CD4-positive, CD25-positive, alpha-beta regulatory T cell (primary cell): Measurements from ENCODE around the gene NEUROD4. TPM values are rescaled to one million over a fixed set of nuclear protein-coding genes. Genes with fewer than 3 reads are reported as not detected.
A peak's percentile ranks its signal among the peaks of the same experiment; 100 is the strongest.

Source experiments
- ATAC-seq, 2 donors: fragments of 150-1000 bp; cut with Tn5 transposase; one replicate each; pipeline ENCODE4 v1.10.0; 2021; ENCODE audit warnings: low read depth in 2 of 2, moderate number of reproducible peaks in 2 of 2, moderate library complexity in 1 of 2
- DNase-seq, 3 donors: peaks; one replicate each; pipeline versions ENCODE4 v3.0.0 to v3.0.0-alpha.2; 2012 to 2022; ENCODE audit warnings: mixed read lengths in 1 of 3
- H3K27ac ChIP-seq: one replicate; pipeline ENCODE4 v1.7.0; 2013; ENCODE audit warnings: mild to moderate bottlenecking, low read length; ENCODE audit not compliant: insufficient read depth, poor library complexity, severe bottlenecking
- H3K27me3 ChIP-seq: one replicate; pipeline ENCODE4 v1.7.0; 2013; ENCODE audit warnings: low read length; ENCODE audit not compliant: control insufficient read depth, insufficient read depth
- H3K36me3 ChIP-seq: one replicate; pipeline ENCODE4 v1.7.0; 2013; ENCODE audit warnings: mild to moderate bottlenecking, low read length, moderate library complexity; ENCODE audit not compliant: control insufficient read depth, insufficient read depth
- H3K4me1 ChIP-seq: 2 replicates; pipeline ENCODE4 v1.7.0; 2013; ENCODE audit warnings: mild to moderate bottlenecking, low read length; ENCODE audit not compliant: insufficient read depth, control insufficient read depth, poor library complexity, severe bottlenecking
- H3K4me3 ChIP-seq: one replicate; pipeline ENCODE4 v1.7.0; 2013; ENCODE audit warnings: low read depth, mild to moderate bottlenecking, low read length, moderate library complexity
- H3K9me3 ChIP-seq, 2 experiments: 1 replicate in 1 of 2; 2 replicates in 1 of 2; pipeline ENCODE4 v1.7.0; 2013; ENCODE audit warnings: low read length in 2 of 2, mild to moderate bottlenecking in 1 of 2, moderate library complexity in 1 of 2; ENCODE audit not compliant: control insufficient read depth in 2 of 2
- H3K27ac Mint-ChIP-seq, 3 donors: one replicate each; pipeline ENCODE4 v1.8.0; 2020 to 2022; ENCODE audit warnings: mild to moderate bottlenecking in 3 of 3, mixed read lengths in 3 of 3, moderate library complexity in 2 of 3
- H3K27me3 Mint-ChIP-seq: one replicate; pipeline ENCODE4 v1.8.0; 2022; ENCODE audit warnings: mild to moderate bottlenecking, mixed read lengths
- H3K36me3 Mint-ChIP-seq: one replicate; pipeline ENCODE4 v1.8.0; 2020; ENCODE audit warnings: mixed read lengths
- H3K4me1 Mint-ChIP-seq, 4 donors: one replicate each; pipeline ENCODE4 v1.8.0; 2020 to 2022; ENCODE audit warnings: mixed read lengths in 4 of 4, mild to moderate bottlenecking in 1 of 4
- H3K4me3 Mint-ChIP-seq, 4 donors: one replicate each; pipeline ENCODE4 v1.8.0; 2020 to 2022; ENCODE audit warnings: mild to moderate bottlenecking in 4 of 4, mixed read lengths in 4 of 4, moderate library complexity in 3 of 4
- H3K9me3 Mint-ChIP-seq, 7 donors: one replicate each; pipeline ENCODE4 v1.8.0; 2020 to 2022; ENCODE audit warnings: mixed read lengths in 7 of 7, mild to moderate bottlenecking in 3 of 7, moderate library complexity in 2 of 7
- polyA plus RNA-seq, 4 donors: library from polyadenylated mRNA; unstranded; fragments of 300-500 nt; fragmentation: Illumina TruSeq; gene quantifications; one replicate each; pipeline ENCODE4 v1.2.3, GENCODE V29; 2021
- total RNA-seq: library from RNA; stranded (reverse); gene quantifications from one replicate; pipeline ENCODE4 v1.2.3, GENCODE V29; 2022

Gene NEUROD4
- total and polyA plus RNA-seq, 5 donors from 2014 or later, result not detected

GRCh38 chr12:55049676-55050075 lies 29.9 kb downstream of the NEUROD4 start:
- DNase-seq (no peak), ATAC-seq (no peak)
- Mint-ChIP-seq H3K9me3 (peaks cover 0 to 1% (median 0%) of the 10 kb centered on the region in 7 donors), H3K27ac (no peak overlapping the region), H3K4me1 (no peaks in the 10 kb centered on the region), H3K27me3 (peaks cover 21% of the 10 kb centered on the region), H3K36me3 (no peaks in the 10 kb centered on the region), H3K4me3 (no peak overlapping the region)
- Histone ChIP-seq H3K27me3 (peaks cover 2% of the 10 kb centered on the region), H3K4me1 (no peaks in the 10 kb centered on the region), H3K4me3 (no peak overlapping the region), H3K36me3 (no peaks in the 10 kb centered on the region), H3K27ac (no peak overlapping the region), H3K9me3 (no peaks in the 10 kb centered on the region)

GRCh38 chr12:55051197-55051947 lies 31.6 kb downstream of the NEUROD4 start:
- peaks cover 0 to 1% (median 0%) of the 10 kb centered on the region in 7 donors for H3K9me3 Mint-ChIP-seq
- no peaks in the 10 kb centered on the region for H3K4me1 ChIP-seq
- no peak for DNase-seq
- H3K36me3 Mint-ChIP-seq, result no peaks in the 10 kb centered on the region
- peaks cover 6% of the 10 kb centered on the region for H3K27me3 ChIP-seq
- no peaks in the 10 kb centered on the region for H3K4me1 Mint-ChIP-seq
- no peaks in the 10 kb centered on the region for H3K9me3 ChIP-seq
- no peak overlapping the region for H3K27ac ChIP-seq
- H3K27me3 Mint-ChIP-seq, result peaks cover 21% of the 10 kb centered on the region
- H3K36me3 ChIP-seq, result no peaks in the 10 kb centered on the region
- no peak overlapping the region for H3K27ac Mint-ChIP-seq
- ATAC-seq, result no peak
- H3K4me3 Mint-ChIP-seq, result no peak overlapping the region
- H3K4me3 ChIP-seq, result no peak overlapping the region

GRCh38 chr12:55057481-55057880 lies 37.7 kb downstream of the NEUROD4 start:
- DNase-seq, result no peak
- Mint-ChIP-seq H3K9me3 (peaks cover 0 to 2% (median 0%) of the 10 kb centered on the region in 7 donors), H3K36me3 (no peaks in the 10 kb centered on the region), H3K4me1 (no peaks in the 10 kb centered on the region), H3K27me3 (peaks cover 31% of the 10 kb centered on the region), H3K4me3 (no peak overlapping the region), H3K27ac (no peak overlapping the region)
- no peaks in the 10 kb centered on the region for H3K4me1 ChIP-seq
- H3K9me3 ChIP-seq, result no peaks in the 10 kb centered on the region
- no peaks in the 10 kb centered on the region for H3K36me3 ChIP-seq
- no peak overlapping the region for H3K4me3 ChIP-seq
- ATAC-seq, result no peak
- H3K27ac ChIP-seq, result no peak overlapping the region
- peaks cover 27% of the 10 kb centered on the region for H3K27me3 ChIP-seq

- no peaks in the 10 kb centered on the region for H3K4me1 ChIP-seq
These were observed 38.3 kb downstream of the NEUROD4 start for GRCh38 chr12:55058082-55058481.

GRCh38 chr12:55058776-55059175 lies 39.0 kb downstream of the NEUROD4 start:
- ATAC-seq (no peak), DNase-seq (no peak)
- no peaks in the 10 kb centered on the region for H3K36me3 ChIP-seq
- Mint-ChIP-seq H3K27ac (no peak overlapping the region), H3K27me3 (peaks cover 35% of the 10 kb centered on the region), H3K4me1 (no peaks in the 10 kb centered on the region), H3K4me3 (no peak overlapping the region), H3K9me3 (peaks cover 0 to 2% (median 0%) of the 10 kb centered on the region in 7 donors), H3K36me3 (no peaks in the 10 kb centered on the region)
- no peak overlapping the region for H3K4me3 ChIP-seq
- no peaks in the 10 kb centered on the region for H3K4me1 ChIP-seq
- no peak overlapping the region for H3K27ac ChIP-seq
- H3K27me3 ChIP-seq, result peaks cover 27% of the 10 kb centered on the region
- no peaks in the 10 kb centered on the region for H3K9me3 ChIP-seq

More at GRCh38 chr12:55058082-55058481, 38.3 kb downstream of the NEUROD4 start:
- Histone ChIP-seq H3K36me3 (no peaks in the 10 kb centered on the region), H3K27me3 (peaks cover 27% of the 10 kb centered on the region), H3K27ac (no peak overlapping the region), H3K9me3 (no peaks in the 10 kb centered on the region), H3K4me3 (no peak overlapping the region)
- ATAC-seq, result no peak
- Mint-ChIP-seq H3K4me1 (no peaks in the 10 kb centered on the region), H3K36me3 (no peaks in the 10 kb centered on the region), H3K4me3 (no peak overlapping the region), H3K27ac (no peak overlapping the region), H3K9me3 (peaks cover 0 to 2% (median 0%) of the 10 kb centered on the region in 7 donors), H3K27me3 (peaks cover 33% of the 10 kb centered on the region)
- DNase-seq, result no peak

- Histone ChIP-seq H3K27me3 (peaks cover 32% of the 10 kb centered on the region), H3K27ac (no peak overlapping the region), H3K4me1 (no peaks in the 10 kb centered on the region), H3K4me3 (no peak overlapping the region), H3K36me3 (no peaks in the 10 kb centered on the region), H3K9me3 (no peaks in the 10 kb centered on the region)
- Mint-ChIP-seq H3K4me3 (no peak overlapping the region), H3K4me1 (no peaks in the 10 kb centered on the region), H3K9me3 (peaks cover 0 to 2% (median 0%) of the 10 kb centered on the region in 7 donors), H3K36me3 (no peaks in the 10 kb centered on the region), H3K27ac (no peak overlapping the region), H3K27me3 (peaks cover 39% of the 10 kb centered on the region)
- DNase-seq (peak in 1 of 3 donors; percentile 22), ATAC-seq (peak; percentile 39 to 50)
These were observed 40.7 kb downstream of the NEUROD4 start for GRCh38 chr12:55060470-55060869.

- Histone ChIP-seq H3K36me3 (no peaks in the 10 kb centered on the region), H3K4me3 (no peak overlapping the region), H3K9me3 (no peaks in the 10 kb centered on the region), H3K4me1 (no peaks in the 10 kb centered on the region), H3K27ac (no peak overlapping the region), H3K27me3 (peaks cover 33% of the 10 kb centered on the region)
- no peak overlapping the region for H3K27ac Mint-ChIP-seq
- H3K9me3 Mint-ChIP-seq, result peaks cover 0 to 2% (median 0%) of the 10 kb centered on the region in 7 donors
- no peak for DNase-seq
- no peaks in the 10 kb centered on the region for H3K4me1 Mint-ChIP-seq
- no peak for ATAC-seq
- peaks cover 43% of the 10 kb centered on the region for H3K27me3 Mint-ChIP-seq
- H3K4me3 Mint-ChIP-seq, result no peak overlapping the region
- no peaks in the 10 kb centered on the region for H3K36me3 Mint-ChIP-seq
These were observed 41.2 kb downstream of the NEUROD4 start for GRCh38 chr12:55061024-55061423.

GRCh38 chr12:55063291-55063690 lies 43.5 kb downstream of the NEUROD4 start:
- Mint-ChIP-seq H3K4me3 (no peak overlapping the region), H3K27me3 (peaks cover 50% of the 10 kb centered on the region), H3K27ac (no peak overlapping the region), H3K4me1 (no peaks in the 10 kb centered on the region), H3K36me3 (no peaks in the 10 kb centered on the region), H3K9me3 (peaks cover 0 to 2% (median 0%) of the 10 kb centered on the region in 7 donors)
- Histone ChIP-seq H3K4me1 (no peaks in the 10 kb centered on the region), H3K27ac (no peak overlapping the region), H3K27me3 (peaks cover 33% of the 10 kb centered on the region), H3K9me3 (no peaks in the 10 kb centered on the region), H3K36me3 (no peaks in the 10 kb centered on the region), H3K4me3 (no peak overlapping the region)
- DNase-seq (no peak), ATAC-seq (no peak)
